ENCODE results near the gene PTPRD.

DNA sequence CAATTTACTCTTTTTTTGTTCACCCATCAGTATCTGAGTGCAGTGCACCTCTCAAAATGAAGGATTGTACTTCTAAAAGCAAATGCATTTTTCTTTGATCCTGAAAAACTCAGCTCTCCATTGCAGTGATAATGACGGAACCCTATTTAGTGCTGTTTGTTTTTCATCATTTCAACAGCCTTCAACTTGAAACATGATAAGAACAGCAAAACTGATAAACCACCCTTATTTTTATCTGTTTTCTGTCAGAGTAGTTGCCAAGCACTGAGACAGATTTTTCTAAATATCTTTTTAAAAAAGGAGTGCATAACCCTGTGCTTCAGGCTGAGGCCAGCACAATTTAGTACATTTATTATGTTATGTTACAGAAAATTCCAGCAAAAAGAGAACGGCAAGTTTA is 2263.4 kb downstream of the PTPRD start:
- TF ChIP-seq, protein P1, sequence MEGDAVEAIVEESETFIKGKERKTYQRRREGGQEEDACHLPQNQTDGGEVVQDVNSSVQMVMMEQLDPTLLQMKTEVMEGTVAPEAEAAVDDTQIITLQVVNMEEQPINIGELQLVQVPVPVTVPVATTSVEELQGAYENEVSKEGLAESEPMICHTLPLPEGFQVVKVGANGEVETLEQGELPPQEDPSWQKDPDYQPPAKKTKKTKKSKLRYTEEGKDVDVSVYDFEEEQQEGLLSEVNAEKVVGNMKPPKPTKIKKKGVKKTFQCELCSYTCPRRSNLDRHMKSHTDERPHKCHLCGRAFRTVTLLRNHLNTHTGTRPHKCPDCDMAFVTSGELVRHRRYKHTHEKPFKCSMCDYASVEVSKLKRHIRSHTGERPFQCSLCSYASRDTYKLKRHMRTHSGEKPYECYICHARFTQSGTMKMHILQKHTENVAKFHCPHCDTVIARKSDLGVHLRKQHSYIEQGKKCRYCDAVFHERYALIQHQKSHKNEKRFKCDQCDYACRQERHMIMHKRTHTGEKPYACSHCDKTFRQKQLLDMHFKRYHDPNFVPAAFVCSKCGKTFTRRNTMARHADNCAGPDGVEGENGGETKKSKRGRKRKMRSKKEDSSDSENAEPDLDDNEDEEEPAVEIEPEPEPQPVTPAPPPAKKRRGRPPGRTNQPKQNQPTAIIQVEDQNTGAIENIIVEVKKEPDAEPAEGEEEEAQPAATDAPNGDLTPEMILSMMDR (IDR thresholded peaks at IDR 0.05): no peak
- TF ChIP-seq EZH2 (IDR thresholded peaks at IDR 0.05): no peak

Data from neural progenitor cell (in vitro differentiated cells).